T-cell (primary cell): ENCODE measurements around the gene CARD14. TPM values are rescaled to one million over a fixed set of nuclear protein-coding genes. Genes with fewer than 3 reads are reported as not detected.

Experiments
- ATAC-seq, 4 experiments: fragments of 200-7000 bp in 3 of 4; fragments of 150-1000 bp in 1 of 4; cut with Tn5 transposase; replicated peaks in 1 of 4; 1 replicate in 3 of 4; 2 replicates in 1 of 4; pipeline ENCODE4 v1.10.0; 2021; ENCODE audit warnings: moderate library complexity in 3 of 4, mild to moderate bottlenecking in 2 of 4, moderate number of reproducible peaks in 1 of 4
- CTCF ChIA-PET, 2 donors: fragments of 300-600 bp; sonication (Branson Sonifier 250); formaldehyde crosslinking; loops; one replicate each; lab custom pipeline; 2022; ENCODE audit warnings: antibody characterized with exemption in 2 of 2; lab: Charles Lee
- POLR2A ChIA-PET, 2 donors: fragments of 300-600 bp; sonication (Branson Sonifier 250); formaldehyde crosslinking; loops; one replicate each; lab custom pipeline; 2022; ENCODE audit warnings: antibody characterized with exemption in 2 of 2; lab: Charles Lee
- DNase-seq, 35 experiments: peaks; one replicate each; pipeline versions ENCODE4 v3.0.0 to v3.0.0-alpha.2; 2013 to 2023
- H3K27ac ChIP-seq: one replicate; pipeline ENCODE4 v1.5.1; 2013; ENCODE audit warnings: low read length
- H3K27me3 ChIP-seq, 2 experiments: replicated peaks in 1 of 2; 1 replicate in 1 of 2; 2 replicates in 1 of 2; pipeline versions ENCODE4 v1.6.1 to v1.7.0; 2013; ENCODE audit warnings: low read length in 1 of 2, mixed read lengths in 1 of 2; ENCODE audit not compliant: control insufficient read depth in 2 of 2, insufficient read depth in 2 of 2; ENCODE audit errors: extremely low read depth in 1 of 2
- H3K36me3 ChIP-seq, 2 donors: 1 replicate in 1 of 2; 2 replicates in 1 of 2; pipeline versions ENCODE4 v1.6.1 to v1.7.0; 2013; ENCODE audit warnings: low read length in 1 of 2; ENCODE audit not compliant: control insufficient read depth in 2 of 2, insufficient read depth in 1 of 2; ENCODE audit errors: extremely low read depth in 1 of 2
- H3K4me1 ChIP-seq, 2 experiments: 1 replicate in 1 of 2; 2 replicates in 1 of 2; pipeline versions ENCODE4 v1.6.1 to v1.7.0; 2013; ENCODE audit warnings: low read length in 2 of 2, mixed read lengths in 1 of 2; ENCODE audit not compliant: insufficient read depth in 2 of 2, control insufficient read depth in 1 of 2; ENCODE audit errors: extremely low read depth in 1 of 2
- H3K4me3 ChIP-seq, 2 donors: 1 replicate in 1 of 2; 2 replicates in 1 of 2; pipeline versions ENCODE4 v1.5.1 to v1.7.0; 2013; ENCODE audit warnings: mild to moderate bottlenecking in 2 of 2, low read length in 1 of 2, moderate library complexity in 1 of 2; ENCODE audit not compliant: control insufficient read depth in 1 of 2; ENCODE audit errors: extremely low read depth in 1 of 2
- H3K9me3 ChIP-seq: 2 replicates; pipeline ENCODE4 v1.7.0; 2013
- H3K27ac Mint-ChIP-seq, 2 donors: one replicate each; pipeline ENCODE4 v1.8.0; 2020 to 2021; ENCODE audit warnings: mild to moderate bottlenecking in 2 of 2, mixed read lengths in 2 of 2
- H3K27me3 Mint-ChIP-seq, 2 donors: one replicate each; pipeline ENCODE4 v1.8.0; 2021 to 2022; ENCODE audit warnings: mixed read lengths in 2 of 2
- H3K36me3 Mint-ChIP-seq: one replicate; pipeline ENCODE4 v1.8.0; 2021; ENCODE audit warnings: mixed read lengths
- H3K4me1 Mint-ChIP-seq, 3 donors: one replicate each; pipeline ENCODE4 v1.8.0; 2020 to 2022; ENCODE audit warnings: mixed read lengths in 3 of 3, mild to moderate bottlenecking in 1 of 3
- H3K4me3 Mint-ChIP-seq, 3 donors: one replicate each; pipeline ENCODE4 v1.8.0; 2020 to 2022; ENCODE audit warnings: mild to moderate bottlenecking in 3 of 3, mixed read lengths in 3 of 3, moderate library complexity in 3 of 3
- H3K9me3 Mint-ChIP-seq, 3 donors: one replicate each; pipeline ENCODE4 v1.8.0; 2020 to 2022; ENCODE audit warnings: mixed read lengths in 3 of 3
- WGBS: methylation state at CpG from one replicate; pipeline ENCODE4 v1.1.5; 2013; ENCODE audit warnings: missing lambda C conversion rate; ENCODE audit not compliant: insufficient coverage; 5-methylcytosine and 5-hydroxymethylcytosine counted together
- total RNA-seq, 35 experiments: library from RNA in 6 of 35; stranded (reverse) in 6 of 35; fragments of 120-200 nt in 1 of 35; gene quantifications; one replicate each; pipeline versions ENCODE4 v1.2.1 to v1.2.4 and lab custom pipeline; 2013 to 2026

The CARD14 gene
- total RNA-seq (under 1 TPM in 2 of 5 donors, not detected in 3; 0.06 to 0.10 TPM), total RNA-seq (lab: John Stamatoyannopoulos, UW) (0 to 3.4 (median 0.05) reads per million in 29 experiments)
- not detected for total RNA-seq (2013)

DNA sequence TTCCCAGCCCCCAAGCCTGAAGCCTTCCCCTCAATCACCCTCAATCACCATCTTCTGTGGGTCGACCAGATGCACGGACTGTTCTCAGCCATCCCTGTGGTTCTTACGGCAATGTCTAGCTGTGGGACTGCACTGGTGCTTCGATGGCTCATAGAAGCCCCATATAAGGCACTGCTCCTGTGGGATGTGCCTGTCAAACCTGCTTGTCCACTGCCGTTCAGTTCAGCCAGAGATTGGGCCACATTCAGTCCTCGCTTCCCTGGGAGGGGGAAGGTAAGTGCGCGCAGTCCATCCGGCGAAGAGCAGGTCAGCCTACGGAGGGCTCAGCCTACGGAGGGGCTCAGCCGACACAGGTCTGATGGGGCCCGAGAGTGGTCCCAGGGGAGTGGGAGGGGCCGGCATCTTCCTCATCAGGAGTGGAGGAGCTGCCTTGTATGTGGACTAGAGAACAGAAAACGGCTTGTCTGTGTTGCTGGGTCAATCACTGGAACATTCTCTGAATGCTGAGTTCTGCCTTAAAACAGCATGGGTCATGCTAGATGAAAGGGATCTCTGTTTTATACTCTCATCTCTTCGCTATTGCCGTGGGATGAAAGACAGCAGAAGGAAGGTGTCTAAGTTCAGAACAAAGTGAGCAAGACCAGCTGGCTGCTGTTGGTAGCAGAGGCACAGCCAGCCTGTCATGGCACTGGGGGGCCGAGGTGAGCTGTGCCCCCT, at the start of gene CARD14:
Gene CARD14, plus strand, starts transcription at position 247 of the 717 bp plus-strand sequence. CDS start 11,409 bp downstream, outside the sequence.
- no peak for ATAC-seq
- 86% methylated on average over 19 of the region's 19 CpGs for WGBS
- Histone ChIP-seq H3K4me3 (no peak within 1 kb of the TSS), H3K9me3 (no peaks in the 10 kb centered on the region), H3K27ac (no peak within 1 kb of the TSS), H3K27me3 (peaks cover 0 to 25% of the 10 kb centered on the region in 2 experiments), H3K4me1 (no peaks in the 10 kb centered on the region), H3K36me3 (no peaks in the 10 kb centered on the region)
- no peaks in the 10 kb centered on the region for H3K9me3 Mint-ChIP-seq
- H3K4me3 Mint-ChIP-seq: no peak within 1 kb of the TSS
- H3K36me3 Mint-ChIP-seq: no peaks in the 10 kb centered on the region
- peaks cover 0 to 3% of the 10 kb centered on the region in 2 donors for H3K27me3 Mint-ChIP-seq
- H3K4me1 Mint-ChIP-seq: no peaks in the 10 kb centered on the region
- no peak within 1 kb of the TSS for H3K27ac Mint-ChIP-seq
- ChIA-PET POLR2A (no interaction called here), CTCF (no interaction called here)
- no peak for DNase-seq

DNA sequence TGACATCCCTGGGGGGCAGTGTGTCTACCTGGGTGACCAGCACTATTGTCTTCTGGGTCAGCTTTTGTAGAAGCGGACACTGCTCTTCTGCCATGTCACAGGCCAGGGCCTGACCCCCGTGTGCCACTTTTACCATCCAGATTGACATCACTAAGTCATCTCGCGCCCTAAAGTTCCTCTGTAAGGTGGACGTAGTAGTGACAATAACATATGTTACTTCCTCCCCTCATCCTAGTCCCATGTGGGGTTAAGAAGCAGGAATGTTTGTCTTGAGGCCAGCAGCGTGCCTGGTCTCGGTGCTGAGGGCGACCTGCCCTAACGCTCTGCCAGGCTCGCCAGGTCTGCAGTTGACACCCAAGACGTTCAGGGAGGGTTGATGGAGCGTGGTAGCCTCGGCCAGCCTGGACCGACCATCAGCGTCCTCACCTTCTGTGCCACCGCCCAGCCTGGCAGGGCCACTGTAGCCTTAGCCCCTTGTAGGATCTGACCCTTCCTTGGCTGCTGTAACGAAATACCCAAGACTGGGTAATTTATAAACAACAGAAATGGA, 47.7 kb upstream of the CARD14 start:
- CTCF ChIA-PET: no interaction called here
- no peak overlapping the region for H3K27ac Mint-ChIP-seq
- H3K4me3 Mint-ChIP-seq: no peak overlapping the region
- DNase-seq (no peak), ATAC-seq (no peak)
- Histone ChIP-seq H3K9me3 (no peaks in the 10 kb centered on the region), H3K27me3 (peaks cover 2 to 24% of the 10 kb centered on the region in 2 experiments), H3K36me3 (peaks cover 0 to 8% of the 10 kb centered on the region in 2 donors), H3K4me3 (no peak overlapping the region), H3K4me1 (no peaks in the 10 kb centered on the region), H3K27ac (no peak overlapping the region)
- 89% methylated on average over 15 of the region's 17 CpGs for WGBS
- POLR2A ChIA-PET: no interaction called here
- no peaks in the 10 kb centered on the region for H3K36me3 Mint-ChIP-seq
- H3K9me3 Mint-ChIP-seq: no peaks in the 10 kb centered on the region
- H3K4me1 Mint-ChIP-seq: no peaks in the 10 kb centered on the region
- peaks cover 10 to 18% of the 10 kb centered on the region in 2 donors for H3K27me3 Mint-ChIP-seq

DNA sequence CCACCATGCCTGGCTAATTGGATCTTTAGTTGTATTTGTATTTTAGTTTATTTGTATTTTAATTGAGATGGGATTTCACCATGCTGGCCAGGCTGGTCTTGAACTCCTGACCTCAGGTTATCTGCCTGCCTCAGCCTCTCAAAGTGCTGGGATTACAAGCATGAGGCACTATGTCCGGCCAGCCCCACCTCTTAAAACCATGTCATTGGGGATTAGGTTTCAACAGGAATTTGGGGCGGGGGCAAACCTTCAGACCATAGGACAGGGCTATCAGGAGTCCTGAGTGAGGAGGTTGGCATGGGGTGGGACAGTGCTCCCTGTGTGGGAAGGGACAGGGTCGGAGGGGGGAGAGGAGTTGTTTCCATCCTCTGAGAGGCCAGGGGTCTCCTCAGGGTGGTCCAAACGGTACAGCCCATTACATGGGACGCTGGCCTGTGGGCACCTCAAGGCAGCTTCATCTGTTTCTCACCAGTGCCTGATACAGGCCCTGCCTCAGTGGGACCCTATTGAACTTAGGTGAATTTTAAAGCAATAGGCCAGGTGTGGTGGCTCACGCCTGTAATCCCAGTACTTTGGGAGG, 46.8 kb upstream of the CARD14 start:
- Mint-ChIP-seq H3K36me3 (no peaks in the 10 kb centered on the region), H3K4me3 (no peak overlapping the region), H3K27ac (no peak overlapping the region), H3K27me3 (peaks cover 10 to 18% of the 10 kb centered on the region in 2 donors), H3K9me3 (no peaks in the 10 kb centered on the region), H3K4me1 (no peaks in the 10 kb centered on the region)
- no peak overlapping the region for H3K4me3 ChIP-seq
- H3K4me1 ChIP-seq: no peaks in the 10 kb centered on the region
- ChIA-PET CTCF (interaction anchor here in 1 of 2 donors (0.5 kb wide), 1 partner anchor 451 kb away, joined by 3 read pairs; no protein-coding TSS in a partner anchor), POLR2A (no interaction called here)
- H3K27ac ChIP-seq: no peak overlapping the region
- H3K9me3 ChIP-seq: no peaks in the 10 kb centered on the region
- DNase-seq (no peak), ATAC-seq (no peak)
- peaks cover 0 to 8% of the 10 kb centered on the region in 2 donors for H3K36me3 ChIP-seq
- 60% methylated on average over 5 of the region's 6 CpGs for WGBS
- H3K27me3 ChIP-seq: peaks cover 2 to 24% of the 10 kb centered on the region in 2 experiments

DNA sequence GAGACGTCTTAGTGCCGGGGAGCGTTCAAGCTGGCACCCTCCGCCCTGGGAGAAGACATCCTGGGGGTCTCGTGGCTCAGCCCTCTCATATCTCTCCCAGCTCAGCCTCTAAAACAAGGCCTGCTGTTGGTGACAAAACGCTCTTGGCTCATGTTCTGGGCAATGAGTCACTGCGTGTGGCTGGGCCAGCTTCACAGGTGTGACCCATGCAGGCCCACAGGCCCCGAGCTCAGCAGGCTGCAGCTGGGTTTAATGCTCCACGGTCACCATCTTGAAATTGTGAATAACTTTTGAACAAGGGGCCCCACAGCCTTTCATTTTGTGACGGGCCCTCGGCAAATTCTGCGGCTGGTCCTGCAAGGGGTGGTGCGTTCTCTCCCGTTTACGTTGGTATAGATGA, 46.0 kb upstream of the CARD14 start:
- H3K4me1 Mint-ChIP-seq: no peaks in the 10 kb centered on the region
- no peak overlapping the region for H3K4me3 Mint-ChIP-seq
- ATAC-seq (no peak), DNase-seq (no peak)
- H3K4me1 ChIP-seq: no peaks in the 10 kb centered on the region
- no peak overlapping the region for H3K27ac ChIP-seq
- no peaks in the 10 kb centered on the region for H3K9me3 Mint-ChIP-seq
- CTCF ChIA-PET: no interaction called here
- peaks cover 10 to 18% of the 10 kb centered on the region in 2 donors for H3K27me3 Mint-ChIP-seq
- H3K36me3 Mint-ChIP-seq: no peaks in the 10 kb centered on the region
- H3K36me3 ChIP-seq: peaks cover 0 to 5% of the 10 kb centered on the region in 2 donors
- H3K4me3 ChIP-seq: no peak overlapping the region
- 84% methylated on average over 5 of the region's 15 CpGs for WGBS
- H3K9me3 ChIP-seq: no peaks in the 10 kb centered on the region
- POLR2A ChIA-PET: no interaction called here
- H3K27me3 ChIP-seq: peaks cover 2 to 24% of the 10 kb centered on the region in 2 experiments
- no peak overlapping the region for H3K27ac Mint-ChIP-seq

DNA sequence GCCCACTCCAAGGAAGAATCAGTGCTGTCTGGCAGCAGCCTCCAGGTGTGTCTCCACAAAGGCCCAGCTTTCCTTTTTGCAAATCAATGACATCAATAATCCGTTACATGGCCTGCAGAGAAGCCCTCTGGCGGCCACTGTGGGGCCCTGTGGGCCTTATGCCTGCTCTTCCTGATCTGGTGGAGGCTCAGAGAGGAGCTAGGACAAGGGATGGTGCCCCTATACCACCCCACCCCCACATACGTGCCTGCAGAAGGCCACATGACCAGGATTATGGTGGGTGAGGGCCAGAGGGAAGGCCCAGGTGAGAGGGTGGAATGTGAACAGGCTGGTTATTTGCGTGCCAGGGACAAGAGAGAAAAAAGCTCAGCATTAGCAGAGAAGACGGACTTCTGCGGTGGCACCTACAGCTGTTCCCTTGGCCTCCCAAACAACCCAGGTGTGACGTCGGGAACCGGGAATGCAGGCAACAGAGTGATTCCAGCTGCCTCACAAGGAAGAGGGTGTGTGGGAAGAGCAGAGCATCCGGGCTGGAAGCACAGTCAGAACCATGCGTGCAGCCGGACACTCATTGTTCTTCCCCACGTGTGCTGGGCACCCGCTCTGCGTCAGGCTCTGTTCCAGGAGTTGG, 45.4 kb upstream of the CARD14 start:
- ChIA-PET CTCF (no interaction called here), POLR2A (no interaction called here)
- DNase-seq (no peak), ATAC-seq (no peak)
- peaks cover 12 to 18% of the 10 kb centered on the region in 2 donors for H3K27me3 Mint-ChIP-seq
- Histone ChIP-seq H3K9me3 (no peaks in the 10 kb centered on the region), H3K4me3 (no peak overlapping the region), H3K36me3 (no peaks in the 10 kb centered on the region), H3K4me1 (no peaks in the 10 kb centered on the region), H3K27me3 (peaks cover 2 to 24% of the 10 kb centered on the region in 2 experiments), H3K27ac (no peak overlapping the region)
- no peak overlapping the region for H3K4me3 Mint-ChIP-seq
- no peaks in the 10 kb centered on the region for H3K4me1 Mint-ChIP-seq
- no peaks in the 10 kb centered on the region for H3K36me3 Mint-ChIP-seq
- H3K27ac Mint-ChIP-seq: no peak overlapping the region
- WGBS: 90% methylated on average over 10 of the region's 15 CpGs
- no peaks in the 10 kb centered on the region for H3K9me3 Mint-ChIP-seq

DNA sequence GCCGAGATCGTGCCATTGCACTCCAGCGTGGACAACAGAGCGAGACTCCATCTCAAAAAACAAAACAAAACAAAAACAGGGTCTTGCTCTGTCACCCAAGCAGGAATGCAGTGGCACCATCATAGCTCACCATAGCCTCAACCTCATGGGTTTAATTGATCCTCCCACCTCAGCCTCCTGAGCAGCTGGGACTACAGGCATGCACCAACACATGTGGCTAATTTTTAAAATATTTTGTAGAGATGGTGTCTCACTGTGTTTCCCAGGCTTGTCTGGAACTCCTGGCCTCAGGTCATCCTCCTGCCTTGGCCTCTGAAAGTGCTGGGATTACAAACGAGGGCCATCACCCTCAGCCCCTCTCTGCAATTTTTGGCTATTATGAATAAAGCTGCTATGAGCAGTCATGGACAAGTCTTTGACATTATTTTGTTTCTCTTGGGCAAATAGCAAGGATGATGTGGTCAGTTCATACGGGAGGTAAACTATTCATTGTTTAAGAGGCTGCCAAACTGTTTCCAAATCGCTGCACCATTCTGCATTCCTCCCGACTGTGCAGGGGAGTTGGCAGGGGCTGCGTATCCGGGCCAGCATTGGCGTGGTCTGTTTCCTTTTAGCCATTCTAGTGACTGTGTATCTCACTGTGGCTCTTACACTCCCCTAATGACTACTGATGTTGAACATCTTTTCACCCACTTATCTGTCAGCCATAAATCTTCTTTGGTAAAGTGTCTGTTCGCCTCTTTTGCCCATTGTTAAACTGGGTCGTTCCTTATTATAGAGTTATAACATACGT, 44.0 kb upstream of the CARD14 start:
- POLR2A ChIA-PET: no interaction called here
- 77% methylated on average over 11 of the region's 14 CpGs for WGBS
- ATAC-seq (no peak), DNase-seq (no peak)
- no peaks in the 10 kb centered on the region for H3K9me3 Mint-ChIP-seq
- H3K36me3 ChIP-seq: no peaks in the 10 kb centered on the region
- no peaks in the 10 kb centered on the region for H3K36me3 Mint-ChIP-seq
- H3K27me3 Mint-ChIP-seq: peaks cover 12 to 18% of the 10 kb centered on the region in 2 donors
- no peaks in the 10 kb centered on the region for H3K4me1 Mint-ChIP-seq
- H3K4me1 ChIP-seq: no peaks in the 10 kb centered on the region
- CTCF ChIA-PET: no interaction called here
- peaks cover 2 to 24% of the 10 kb centered on the region in 2 experiments for H3K27me3 ChIP-seq
- H3K4me3 ChIP-seq: no peak overlapping the region
- H3K27ac ChIP-seq: no peak overlapping the region
- H3K27ac Mint-ChIP-seq: no peak overlapping the region
- no peaks in the 10 kb centered on the region for H3K9me3 ChIP-seq
- H3K4me3 Mint-ChIP-seq: no peak overlapping the region
